ENCODE data around the gene MICB.

The MICB gene

GRCh38 chr6:31541059-31541657 lies 43.2 kb downstream of the MICB start:
- peak; percentile 53 for DNase-seq (ENCODE audit: low read depth)

GRCh38 chr6:31541658-31542521 lies 43.9 kb downstream of the MICB start, which contains the start of gene DDX39B:
Gene DDX39B (minus strand): TSS chr6:31542003. CDS start chr6:31540532, 1,471 bp downstream.
- DNase-seq (ENCODE audit: low read depth), result peak; percentile 91

DNA sequence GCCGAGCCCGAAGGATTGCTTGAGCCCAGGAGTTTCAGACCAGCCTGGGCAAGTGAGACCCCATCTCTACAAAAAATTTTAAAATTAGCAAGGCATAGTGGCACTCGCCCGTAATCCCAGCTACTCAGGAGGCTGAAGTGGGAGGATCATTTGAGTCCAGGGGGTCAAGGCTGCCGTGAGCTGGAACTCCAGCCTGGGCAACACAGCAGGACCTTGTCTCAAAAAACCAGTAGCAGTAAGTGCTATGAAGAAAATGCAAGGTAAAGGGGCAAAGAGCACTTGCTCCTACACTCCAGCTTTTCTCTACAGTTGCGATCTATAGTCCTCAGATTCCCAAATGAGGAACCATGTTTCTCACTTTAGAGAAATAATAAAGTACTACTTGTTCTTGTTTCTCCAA lies 45.7 kb downstream of the MICB start:
- no peak for DNase-seq (ENCODE audit: low read depth)

GRCh38 chr6:31544676-31545075 lies 46.7 kb downstream of the MICB start:
- DNase-seq (ENCODE audit: low read depth), result no peak

- no peak for DNase-seq (ENCODE audit: low read depth)
Measured at GRCh38 chr6:31545291-31545690, 47.3 kb downstream of the MICB start.

DNA sequence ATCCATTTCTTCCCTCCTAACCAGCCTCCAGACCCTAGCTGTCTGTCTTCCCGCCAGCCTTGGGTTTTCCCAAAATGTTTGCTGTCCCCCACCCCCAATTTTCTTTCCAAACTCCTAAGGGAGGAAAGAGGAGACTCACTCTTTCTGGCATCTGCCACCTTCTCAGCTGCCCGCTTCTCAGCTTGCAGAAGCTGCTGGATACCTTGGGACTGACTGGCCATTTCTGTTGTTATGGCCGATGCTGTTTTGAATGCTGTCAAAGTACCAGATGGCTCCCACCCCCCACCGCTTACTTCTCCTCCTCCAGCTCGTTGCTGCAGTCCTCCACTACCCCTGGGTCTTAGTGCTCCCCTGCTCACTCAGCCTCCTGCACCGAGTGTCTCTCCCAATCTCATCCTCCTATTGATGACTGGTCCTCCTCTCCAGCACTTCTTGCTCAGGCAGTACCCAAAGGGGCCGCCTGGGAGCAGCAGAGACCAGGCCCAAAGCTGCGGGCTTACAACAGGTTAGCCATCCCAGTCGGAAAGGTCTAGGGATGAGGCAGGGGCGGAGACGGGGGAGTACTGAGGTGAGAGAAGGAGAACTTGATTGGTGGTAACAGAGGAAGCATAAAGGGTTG lies 48.5 kb downstream of the MICB start, which contains the start of gene ATP6V1G2:
TSS of gene ATP6V1G2 (minus strand) at position 270 of the 619 bp plus-strand sequence. CDS start at position 221, 49 bp downstream.
- DNase-seq (ENCODE audit: low read depth), result peak; percentile 72

DNA sequence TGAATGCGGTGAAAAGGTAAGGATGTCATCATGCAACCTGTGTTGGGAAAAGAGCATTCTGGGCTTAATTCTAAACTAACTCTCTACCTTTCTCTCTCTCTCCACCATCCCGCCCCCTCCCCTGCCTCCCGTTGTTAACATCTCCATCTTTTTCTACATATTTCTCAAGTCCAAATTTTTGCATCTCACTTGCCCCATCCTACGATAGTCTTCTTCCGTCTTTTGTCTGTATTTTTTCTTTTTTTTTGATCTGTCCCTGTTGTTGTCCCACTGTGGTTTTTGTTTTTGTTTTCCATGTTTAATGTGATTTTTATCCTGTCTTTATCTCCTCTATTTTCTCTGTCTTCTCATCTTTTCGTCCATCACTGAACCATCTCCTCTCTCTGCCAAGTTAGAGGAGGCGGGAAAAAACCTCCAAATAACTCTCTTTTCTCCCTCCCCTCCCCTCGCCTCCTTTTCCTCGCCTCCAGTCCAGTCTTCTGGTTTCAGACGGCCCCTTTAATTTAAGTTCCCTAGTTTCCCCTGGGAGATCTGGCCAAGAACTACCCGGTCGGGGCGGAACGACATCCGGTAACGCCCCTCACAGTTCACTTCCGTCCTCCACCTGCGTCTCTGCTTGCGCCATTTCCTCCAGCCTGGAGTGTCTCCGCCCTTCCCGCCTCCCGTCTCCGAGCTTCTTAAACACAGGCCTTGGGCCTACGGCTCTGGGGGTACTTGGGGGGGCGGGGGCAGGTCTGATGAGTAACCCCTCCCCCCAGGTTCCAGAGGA lies 49.2 kb downstream of the MICB start, which contains the start of gene NFKBIL1:
TSS of gene NFKBIL1 (plus strand) at position 651 of the 769 bp plus-strand sequence. CDS start at position 738, 87 bp downstream.
- peak; percentile 82 for DNase-seq (ENCODE audit: low read depth)

DNA sequence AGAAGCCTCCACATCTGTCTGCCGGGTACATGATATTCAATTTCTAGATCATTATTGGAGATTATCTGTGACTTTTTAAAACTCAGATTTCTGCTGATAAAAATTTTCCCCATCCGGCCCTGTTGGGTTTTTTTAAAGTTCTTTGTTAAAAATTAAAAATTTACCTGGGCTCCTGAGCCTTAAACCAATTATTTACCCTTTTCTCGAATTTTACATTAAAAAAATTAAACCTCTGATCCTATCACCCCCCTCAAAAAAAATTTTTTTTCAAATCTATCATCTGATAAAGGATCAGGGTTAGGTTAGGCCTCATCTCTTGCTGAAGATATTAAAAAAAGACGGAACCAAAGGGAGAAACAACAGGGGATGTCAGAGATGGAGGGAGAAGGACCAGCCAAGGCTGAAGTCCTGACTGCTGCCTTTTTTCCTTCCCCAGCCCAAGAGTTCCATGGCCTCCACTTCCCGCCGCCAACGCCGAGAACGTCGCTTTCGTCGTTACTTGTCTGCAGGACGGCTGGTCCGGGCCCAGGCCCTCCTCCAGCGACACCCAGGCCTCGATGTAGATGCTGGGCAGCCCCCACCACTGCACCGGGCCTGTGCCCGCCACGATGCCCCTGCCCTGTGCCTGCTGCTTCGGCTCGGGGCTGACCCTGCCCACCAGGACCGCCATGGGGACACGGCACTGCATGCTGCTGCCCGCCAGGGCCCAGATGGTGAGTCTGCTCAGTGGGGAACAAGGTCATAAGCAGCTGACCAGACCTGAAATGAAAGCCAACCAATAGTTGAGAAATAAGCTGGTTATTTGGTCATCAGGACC lies 50.0 kb downstream of the MICB start:
- no peak for DNase-seq (ENCODE audit: low read depth)

- no peak for DNase-seq (ENCODE audit: low read depth)
Measured at GRCh38 chr6:31548544-31548873, 50.6 kb downstream of the MICB start.

- DNase-seq (ENCODE audit: low read depth), result peak; percentile 41
Measured at GRCh38 chr6:31551371-31551770, 53.4 kb downstream of the MICB start.

GRCh38 chr6:31556307-31556706 lies 58.4 kb downstream of the MICB start:
- DNase-seq (ENCODE audit: low read depth), result no peak

DNA sequence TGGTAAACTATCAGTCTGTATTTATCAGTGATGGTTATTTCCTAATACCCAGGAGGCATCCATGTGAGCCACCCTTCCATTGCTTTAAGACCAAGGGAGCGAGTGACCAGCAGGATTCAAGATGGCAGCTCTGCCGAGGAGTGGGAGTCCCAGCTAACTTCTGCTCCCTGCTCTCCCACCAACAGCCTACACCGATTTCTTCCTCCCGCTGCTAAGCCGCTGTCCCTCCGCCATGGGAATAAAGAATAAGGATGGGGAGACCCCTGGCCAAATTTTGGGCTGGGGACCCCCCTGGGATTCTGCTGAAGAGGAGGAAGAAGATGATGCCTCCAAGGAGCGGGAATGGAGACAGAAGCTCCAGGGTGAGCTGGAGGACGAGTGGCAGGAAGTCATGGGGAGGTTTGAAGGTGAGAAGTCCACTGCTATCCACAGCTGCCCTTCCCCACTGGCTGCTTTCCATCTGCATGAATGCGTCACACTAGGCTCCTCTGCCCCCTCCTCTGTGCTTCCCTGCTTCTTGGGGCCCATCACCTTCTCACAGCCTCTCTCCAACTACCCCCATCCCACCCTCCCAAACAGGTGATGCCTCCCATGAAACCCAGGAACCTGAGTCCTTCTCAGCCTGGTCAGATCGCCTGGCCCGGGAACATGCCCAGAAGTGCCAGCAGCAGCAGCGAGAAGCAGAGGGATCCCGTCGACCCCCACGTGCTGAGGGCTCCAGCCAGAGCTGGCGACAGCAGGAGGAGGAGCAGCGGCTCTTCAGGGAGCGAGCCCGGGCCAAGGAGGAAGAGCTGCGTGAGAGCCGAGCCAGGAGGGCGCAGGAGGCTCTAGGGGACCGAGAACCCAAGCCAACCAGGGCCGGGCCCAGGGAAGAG lies 59.7 kb downstream of the MICB start:
- no peak for DNase-seq (ENCODE audit: low read depth)

GRCh38 chr6:31558318-31558625 lies 60.3 kb downstream of the MICB start:
- no peak for DNase-seq (ENCODE audit: low read depth)

DNA sequence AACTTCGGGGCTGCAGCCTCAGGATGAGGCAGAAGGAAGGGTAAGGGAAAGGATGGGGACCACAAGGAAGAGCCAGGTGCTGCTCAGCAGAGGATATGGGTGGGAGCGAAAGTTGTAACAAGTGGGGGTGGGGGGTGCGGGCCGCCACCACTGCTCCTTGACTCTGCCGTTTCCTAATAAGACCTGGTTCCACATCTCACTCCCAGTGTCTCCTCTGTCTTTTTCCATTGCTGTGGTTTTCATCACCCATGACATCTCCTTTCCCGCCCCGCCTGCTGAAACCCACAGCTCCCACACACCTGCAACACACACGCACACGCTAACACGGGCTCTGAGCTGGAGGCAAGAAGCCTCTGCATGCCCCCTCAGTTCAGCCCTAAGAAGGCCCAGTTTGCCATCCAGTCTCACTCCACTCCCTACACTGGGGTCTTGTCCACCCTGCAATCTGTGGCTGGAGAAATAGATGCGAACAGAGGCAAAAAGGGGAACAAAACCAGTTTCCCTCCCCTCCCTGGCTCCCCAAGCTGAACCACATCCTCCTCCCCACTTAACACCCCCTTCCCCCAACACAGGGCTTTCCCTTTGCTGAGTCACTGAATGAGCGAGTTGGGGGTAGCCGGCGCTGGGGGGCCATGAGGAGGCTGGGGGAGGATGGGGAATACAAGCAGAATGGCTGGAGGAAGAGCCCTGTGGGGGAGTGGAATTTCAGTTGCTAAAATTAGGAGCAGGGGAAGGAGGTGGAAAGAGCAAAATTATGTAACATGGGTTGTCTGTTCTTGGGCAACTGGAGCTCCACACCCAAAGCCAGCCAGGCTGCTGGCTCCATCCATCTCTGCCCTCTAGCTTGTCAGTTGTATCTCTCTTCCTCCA lies 60.9 kb downstream of the MICB start:
- DNase-seq (ENCODE audit: low read depth), result peak; percentile 70

- no peak for DNase-seq (ENCODE audit: low read depth)
Measured at GRCh38 chr6:31559606-31559957, 61.6 kb downstream of the MICB start.

GRCh38 chr6:31559958-31560696 lies 62.2 kb downstream of the MICB start:
- DNase-seq (ENCODE audit: low read depth), result peak; percentile 34

- DNase-seq (ENCODE audit: low read depth), result no peak
Measured at GRCh38 chr6:31560697-31561058, 62.7 kb downstream of the MICB start.

Data from activated gamma-delta T cell treated with anti-CD3 and anti-CD28 coated beads, Interleukin-2, amount 50 U/mL, for 16 hours (primary cell).